SU-DHL-6 (cell line): Measurements from ENCODE around the gene KREMEN1.

Experiments
- CTCF ChIP-seq: fragments of 200-600 bp; sonication (generic); IDR thresholded peaks from one replicate; pipeline ENCODE4 v1.5.1; 2017; ENCODE audit warnings: antibody characterized with exemption, mild to moderate bottlenecking, low read length, moderate library complexity; ENCODE audit not compliant: insufficient read depth, poor library complexity, severe bottlenecking
- EZH2phosphoT487 ChIP-seq: fragments of 200-600 bp; sonication (generic), shearing (Covaris generic); conservative IDR thresholded peaks from 2 replicates; pipeline ENCODE4 v1.6.1; 2018; ENCODE audit warnings: mild to moderate bottlenecking, antibody characterized with exemption, low read length, moderate library complexity, mixed read lengths

DNA sequence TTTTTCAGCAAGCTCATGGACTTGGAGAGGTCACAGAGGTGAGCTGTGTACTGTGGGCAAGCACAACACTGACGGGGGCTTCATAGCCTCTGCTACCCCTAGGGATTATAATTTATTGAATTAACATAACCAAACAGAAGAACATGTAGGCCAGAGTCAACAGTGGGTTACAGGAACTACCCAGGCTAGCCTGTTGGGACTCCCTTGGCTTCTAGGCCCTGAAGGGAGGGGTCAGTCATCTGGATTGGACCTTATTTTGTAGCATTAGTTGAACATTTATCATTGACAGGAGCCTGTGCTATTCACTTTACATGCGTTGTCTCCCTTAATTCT is 56.9 kb downstream of the KREMEN1 start:
- no peak for TF ChIP-seq CTCF
- no peak for TF ChIP-seq EZH2phosphoT487
